Measurements from ENCODE around the gene ACTR1B. TPM values are rescaled to one million over a fixed set of nuclear protein-coding genes. Genes with fewer than 3 reads are reported as not detected.

ACTR1B gene
- total and polyA plus RNA-seq, 2 experiments from 2014 or later, result 27.2 to 42.5 TPM

DNA sequence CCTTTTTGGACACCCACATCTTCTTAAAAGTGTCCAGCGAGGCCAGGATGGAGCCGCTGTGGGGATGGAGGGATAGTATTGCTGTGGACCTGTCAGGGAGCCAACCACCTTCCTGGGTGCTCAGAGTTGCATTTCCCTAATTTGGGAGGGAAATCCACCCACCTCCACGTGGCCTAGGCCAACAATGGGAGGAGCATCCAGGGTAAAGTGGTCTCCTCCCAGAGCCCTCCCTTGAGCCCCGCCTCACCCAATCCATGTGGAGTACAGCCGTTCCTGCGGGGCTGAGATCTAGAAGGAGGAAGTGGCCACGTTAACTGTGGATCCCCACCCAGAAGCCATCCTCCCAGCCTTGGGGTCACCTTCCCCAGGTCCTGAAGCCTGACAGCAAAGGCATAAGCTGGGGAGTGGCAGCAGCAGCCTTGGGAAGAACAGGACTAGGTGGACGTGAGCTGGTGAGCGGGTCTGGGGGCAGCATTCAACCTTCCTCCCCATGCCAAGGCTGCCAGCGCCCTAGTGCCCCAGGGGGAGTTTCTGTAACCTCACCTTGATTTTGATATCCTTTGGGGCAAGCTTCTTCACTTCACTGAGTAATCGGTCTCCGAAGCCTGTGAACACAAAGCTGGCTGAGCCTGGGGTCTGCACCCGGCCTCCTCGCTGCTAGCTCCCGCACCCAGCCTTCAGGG is 6.8 kb downstream of the ACTR1B start:
- Histone ChIP-seq H3K4me2 (no peak overlapping the region), H3K4me3 (no peak overlapping the region), H3K27ac (ENCODE audit: low read depth) (no peak overlapping the region), H3K36me3 (ENCODE audit: insufficient read depth) (no peaks in the 10 kb centered on the region), H2AFZ (no peak overlapping the region), H3F3A (replicated peaks; ENCODE audit: low read depth) (0 out of 2 replicates have a peak, but pooled peaks cover 3% of the 10 kb centered on the region), H3K79me2 (replicated peaks; ENCODE audit: insufficient read depth) (peaks cover 11% of the 10 kb centered on the region), H3K4me1 (ENCODE audit: insufficient read depth) (0 out of 2 replicates have a peak, but pooled peaks cover 1% of the 10 kb centered on the region), H3K9me2 (ENCODE audit: insufficient read depth) (no peaks in the 10 kb centered on the region), H4K20me1 (replicated peaks; ENCODE audit: insufficient read depth) (0 out of 2 replicates have a peak, but pooled peaks cover 3% of the 10 kb centered on the region), H3K27me3 (ENCODE audit: insufficient read depth) (no peaks in the 10 kb centered on the region)
- ATAC-seq (peak; percentile 68), DNase-seq (ENCODE audit: low spot score) (peak; percentile 35)
- Mint-ChIP-seq H3K9me3 (peaks cover 20% of the 10 kb centered on the region), H3K36me3 (ENCODE audit: low read depth) (peaks cover 55% of the 10 kb centered on the region), H3K27ac (no peak overlapping the region), H3K27me3 (ENCODE audit: insufficient read depth, low read depth, poor library complexity) (peaks cover 4% of the 10 kb centered on the region), H3K4me1 (peaks cover 9% of the 10 kb centered on the region), H3K4me3 (no peak overlapping the region)
- TF ChIP-seq ETS1 (IDR thresholded peaks at IDR 0.05) (no peak), JUNB (IDR thresholded peaks at IDR 0.05; ENCODE audit: unreplicated experiment) (no peak), ZNF114 (CRISPR knock-in tag; IDR thresholded peaks at IDR 0.05) (no peak), EZH2phosphoT487 (IDR thresholded peaks at IDR 0.05; ENCODE audit: unreplicated experiment) (no peak), NANOG (IDR thresholded peaks at IDR 0.05; ENCODE audit: borderline replicate concordance) (no peak), CTCF (conservative IDR thresholded peaks at IDR 0.05; ENCODE audit: low read depth in 2 of 2) (no peak), ZNF331 (CRISPR knock-in tag; IDR thresholded peaks at IDR 0.05; ENCODE audit: low read depth) (no peak), POLR2AphosphoS5 (IDR thresholded peaks at IDR 0.05; ENCODE audit: low read depth) (no peak), STAT1 (IDR thresholded peaks at IDR 0.05; ENCODE audit: unreplicated experiment) (no peak), EZH2 (IDR thresholded peaks at IDR 0.05; ENCODE audit: low read depth, unreplicated experiment) (no peak), CREB1 (CRISPR knock-in tag; IDR thresholded peaks at IDR 0.05; ENCODE audit: low read depth) (no peak), ZNF462 (CRISPR knock-in tag; IDR thresholded peaks at IDR 0.05) (no peak)
- TF ChIP-seq, protein P1, sequence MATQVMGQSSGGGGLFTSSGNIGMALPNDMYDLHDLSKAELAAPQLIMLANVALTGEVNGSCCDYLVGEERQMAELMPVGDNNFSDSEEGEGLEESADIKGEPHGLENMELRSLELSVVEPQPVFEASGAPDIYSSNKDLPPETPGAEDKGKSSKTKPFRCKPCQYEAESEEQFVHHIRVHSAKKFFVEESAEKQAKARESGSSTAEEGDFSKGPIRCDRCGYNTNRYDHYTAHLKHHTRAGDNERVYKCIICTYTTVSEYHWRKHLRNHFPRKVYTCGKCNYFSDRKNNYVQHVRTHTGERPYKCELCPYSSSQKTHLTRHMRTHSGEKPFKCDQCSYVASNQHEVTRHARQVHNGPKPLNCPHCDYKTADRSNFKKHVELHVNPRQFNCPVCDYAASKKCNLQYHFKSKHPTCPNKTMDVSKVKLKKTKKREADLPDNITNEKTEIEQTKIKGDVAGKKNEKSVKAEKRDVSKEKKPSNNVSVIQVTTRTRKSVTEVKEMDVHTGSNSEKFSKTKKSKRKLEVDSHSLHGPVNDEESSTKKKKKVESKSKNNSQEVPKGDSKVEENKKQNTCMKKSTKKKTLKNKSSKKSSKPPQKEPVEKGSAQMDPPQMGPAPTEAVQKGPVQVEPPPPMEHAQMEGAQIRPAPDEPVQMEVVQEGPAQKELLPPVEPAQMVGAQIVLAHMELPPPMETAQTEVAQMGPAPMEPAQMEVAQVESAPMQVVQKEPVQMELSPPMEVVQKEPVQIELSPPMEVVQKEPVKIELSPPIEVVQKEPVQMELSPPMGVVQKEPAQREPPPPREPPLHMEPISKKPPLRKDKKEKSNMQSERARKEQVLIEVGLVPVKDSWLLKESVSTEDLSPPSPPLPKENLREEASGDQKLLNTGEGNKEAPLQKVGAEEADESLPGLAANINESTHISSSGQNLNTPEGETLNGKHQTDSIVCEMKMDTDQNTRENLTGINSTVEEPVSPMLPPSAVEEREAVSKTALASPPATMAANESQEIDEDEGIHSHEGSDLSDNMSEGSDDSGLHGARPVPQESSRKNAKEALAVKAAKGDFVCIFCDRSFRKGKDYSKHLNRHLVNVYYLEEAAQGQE (IDR thresholded peaks at IDR 0.05; ENCODE audit: unreplicated experiment), result no peak

Data from GM23338 (cell line).